Lower lobe of right lung (tissue), 2 donors: Measurements from ENCODE around the gene PFDN6. TPM values are rescaled to one million over a fixed set of nuclear protein-coding genes. Genes with fewer than 3 reads are reported as not detected.

ENCODE experiments used
- ATAC-seq, 2 donors: fragments of 200-7000 bp; cut with Tn5 transposase; one replicate each; pipeline ENCODE4 v1.9.1; 2020 to 2022; ENCODE audit warnings: mild to moderate bottlenecking in 2 of 2, moderate library complexity in 2 of 2
- DNase-seq: peaks from one replicate; pipeline ENCODE4 v3.0.0-alpha.2; 2020
- H3K27ac ChIP-seq: fragments of 200-600 bp; one replicate; pipeline ENCODE4 v1.8.0; 2022
- H3K27me3 ChIP-seq: fragments of 200-600 bp; one replicate; pipeline ENCODE4 v1.8.0; 2022; ENCODE audit warnings: low read depth
- H3K36me3 ChIP-seq: fragments of 200-600 bp; one replicate; pipeline ENCODE4 v1.8.0; 2022; ENCODE audit warnings: mild to moderate bottlenecking
- H3K4me1 ChIP-seq: fragments of 200-600 bp; one replicate; pipeline ENCODE4 v1.8.0; 2022
- H3K4me3 ChIP-seq: fragments of 200-600 bp; one replicate; pipeline ENCODE4 v1.8.0; 2022; ENCODE audit warnings: mild to moderate bottlenecking
- H3K9me3 ChIP-seq: fragments of 200-600 bp; one replicate; pipeline ENCODE4 v1.8.0; 2022
- CTCF ChIP-seq: fragments of 200-600 bp; IDR thresholded peaks from one replicate; pipeline ENCODE4 v1.8.0; 2022; ENCODE audit warnings: antibody characterized with exemption, mild to moderate bottlenecking
- intact Hi-C: fragments of 100-400 bp; cut with DNase I; formaldehyde crosslinking; loops from one replicate; pipeline ENCODE4 v1.11.0; 2022
- total RNA-seq: library from RNA; stranded (reverse); fragmentation: NEBNext Ultra II Directional; extraction: Animal tissue kit (Norgen Biotek cat#: 25700); gene quantifications from one replicate; pipeline ENCODE4 v1.2.1, GENCODE V29; 2021
- donor health status: DM: no; HTN: yes; CAD: no; lungs with severe emphysema.

The PFDN6 gene
- total RNA-seq, 1 donor from 2014 or later, result 32.9 TPM

GRCh38 chr6:33329058-33329457 lies 39.7 kb downstream of the PFDN6 start:
- ATAC-seq, result no peak
- no peak for TF ChIP-seq CTCF
- no peak overlapping the region for H3K27ac ChIP-seq
- no peak for DNase-seq
- H3K27me3 ChIP-seq, result no peaks in the 10 kb centered on the region
- H3K4me3 ChIP-seq, result no peak overlapping the region
- intact Hi-C loops, result no loop called here
- H3K4me1 ChIP-seq, result peaks cover 3% of the 10 kb centered on the region
- no peaks in the 10 kb centered on the region for H3K9me3 ChIP-seq
- no peaks in the 10 kb centered on the region for H3K36me3 ChIP-seq

GRCh38 chr6:33330736-33331135 lies 41.3 kb downstream of the PFDN6 start:
- intact Hi-C loops, result no loop called here
- DNase-seq, result no peak
- no peaks in the 10 kb centered on the region for H3K9me3 ChIP-seq
- TF ChIP-seq CTCF, result no peak
- ATAC-seq, result no peak
- no peak overlapping the region for H3K4me3 ChIP-seq
- H3K27me3 ChIP-seq, result no peaks in the 10 kb centered on the region
- H3K27ac ChIP-seq, result no peak overlapping the region
- no peaks in the 10 kb centered on the region for H3K36me3 ChIP-seq
- no peaks in the 10 kb centered on the region for H3K4me1 ChIP-seq

GRCh38 chr6:33333666-33334065 lies 44.3 kb downstream of the PFDN6 start:
- Histone ChIP-seq H3K4me1 (no peaks in the 10 kb centered on the region), H3K27me3 (no peaks in the 10 kb centered on the region), H3K27ac (no peak overlapping the region), H3K36me3 (no peaks in the 10 kb centered on the region), H3K4me3 (no peak overlapping the region), H3K9me3 (no peaks in the 10 kb centered on the region)
- no peak for ATAC-seq
- no peak for TF ChIP-seq CTCF
- DNase-seq, result no peak
- intact Hi-C loops, result no loop called here

- Histone ChIP-seq H3K27ac (no peak overlapping the region), H3K4me3 (no peak overlapping the region), H3K4me1 (no peaks in the 10 kb centered on the region), H3K36me3 (no peaks in the 10 kb centered on the region), H3K9me3 (no peaks in the 10 kb centered on the region), H3K27me3 (no peaks in the 10 kb centered on the region)
- DNase-seq, result no peak
- no peak for ATAC-seq
- intact Hi-C loops, result no loop called here
- no peak for TF ChIP-seq CTCF
These were observed 46.5 kb downstream of the PFDN6 start for GRCh38 chr6:33335916-33336315.

GRCh38 chr6:33336495-33336894 lies 47.1 kb downstream of the PFDN6 start:
- Histone ChIP-seq H3K36me3 (no peaks in the 10 kb centered on the region), H3K27me3 (no peaks in the 10 kb centered on the region), H3K4me1 (no peaks in the 10 kb centered on the region), H3K9me3 (no peaks in the 10 kb centered on the region), H3K4me3 (no peak overlapping the region), H3K27ac (no peak overlapping the region)
- ATAC-seq (no peak), DNase-seq (no peak)
- TF ChIP-seq CTCF, result no peak
- intact Hi-C loops, result no loop called here

GRCh38 chr6:33339193-33339592 lies 49.8 kb downstream of the PFDN6 start:
- intact Hi-C loops, result no loop called here
- Histone ChIP-seq H3K27ac (no peak overlapping the region), H3K4me3 (no peak overlapping the region), H3K9me3 (no peaks in the 10 kb centered on the region), H3K4me1 (peaks cover 4% of the 10 kb centered on the region), H3K36me3 (no peaks in the 10 kb centered on the region), H3K27me3 (no peaks in the 10 kb centered on the region)
- TF ChIP-seq CTCF, result no peak
- ATAC-seq (no peak), DNase-seq (no peak)
